ENCODE measurements around the gene AKAP11. TPM values are rescaled to one million over a fixed set of nuclear protein-coding genes. Genes with fewer than 3 reads are reported as not detected.

AKAP11 gene
- total and polyA plus RNA-seq, 2 of the 4 experiments (the other 2 are of a cell fraction) = 8.0 to 19.7 TPM

DNA sequence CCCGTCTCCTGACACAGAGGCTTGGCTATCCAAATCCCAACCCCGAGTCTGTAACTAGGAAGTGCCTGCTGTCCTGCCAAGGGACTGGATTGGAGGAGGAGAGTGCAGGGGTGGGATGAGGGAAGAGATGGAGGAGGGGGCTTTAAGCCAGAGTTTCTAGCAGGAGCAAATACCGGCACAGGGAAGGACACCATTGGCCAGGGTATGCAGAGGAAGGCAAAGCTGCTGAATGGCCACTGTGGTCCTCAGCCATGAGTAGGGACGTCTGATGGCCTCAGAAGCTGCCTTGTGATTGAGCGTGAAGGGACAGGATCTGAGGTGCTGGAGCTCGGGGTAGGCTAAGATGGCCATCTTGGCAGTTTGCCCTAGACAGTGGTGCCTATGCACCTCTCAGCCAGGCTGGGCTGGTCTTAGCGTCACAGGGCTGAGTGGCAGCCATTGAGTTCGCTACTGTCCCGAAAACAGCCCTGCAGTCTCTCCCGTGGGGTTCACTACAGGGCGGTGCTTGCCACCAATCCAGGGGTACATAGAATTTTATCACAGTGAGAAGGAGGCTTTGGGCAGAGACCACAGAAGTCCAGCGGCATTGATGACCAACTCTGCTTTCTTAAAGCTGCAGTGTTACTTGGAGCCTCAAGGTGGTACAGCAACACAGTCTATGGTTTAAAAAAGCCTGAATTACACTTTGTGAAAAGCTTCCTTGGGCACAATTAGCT, 61.8 kb downstream of the AKAP11 start:
- Histone ChIP-seq H3K4ac (ENCODE audit: low read depth, low read length) (no peak overlapping the region), H4K5ac (ENCODE audit: low read depth, low read length) (no peak overlapping the region), H3K18ac (ENCODE audit: low read depth, low read length) (no peak overlapping the region), H3K27ac (ENCODE audit: insufficient read depth, low read length) (no peak overlapping the region), H2AFZ (replicated peaks; ENCODE audit: low read length, poor library complexity) (no peak overlapping the region), H3K23ac (ENCODE audit: low read depth, low read length) (no peak overlapping the region), H4K91ac (ENCODE audit: insufficient read depth, low read depth, low read length) (no peak overlapping the region), H2BK120ac (ENCODE audit: low read depth, low read length) (no peak overlapping the region), H4K8ac (ENCODE audit: low read depth in 2 of 2, low read length in 2 of 2) (no peak overlapping the region), H3K36me3 (ENCODE audit: control insufficient read depth, insufficient read depth, low read length) (no peaks in the 10 kb centered on the region), H3K27me3 (ENCODE audit: control insufficient read depth, insufficient read depth, low read length) (peaks cover 10% of the 10 kb centered on the region), H3K9ac (ENCODE audit: low read depth, low read length) (no peak overlapping the region), H2AK9ac (replicated peaks; ENCODE audit: low read depth, low read length, poor library complexity) (no peak overlapping the region), H3K4me3 (ENCODE audit: insufficient read depth, low read depth, low read length) (no peak overlapping the region), H3K9me3 (ENCODE audit: control insufficient read depth, insufficient read depth, low read length) (no peaks in the 10 kb centered on the region), H3K9me1 (ENCODE audit: insufficient read depth, low read length) (no peaks in the 10 kb centered on the region), H2BK20ac (ENCODE audit: low read depth, low read length) (no peak overlapping the region), H3K4me2 (ENCODE audit: low read depth, low read length) (no peak overlapping the region), H2BK5ac (ENCODE audit: low read depth, low read length, poor library complexity, severe bottlenecking) (no peak overlapping the region), H4K20me1 (ENCODE audit: insufficient read depth, low read length) (no peaks in the 10 kb centered on the region), H3K14ac (replicated peaks; ENCODE audit: low read depth, low read length) (no peak overlapping the region), H2AK5ac (ENCODE audit: low read depth, low read length) (no peak overlapping the region), H3K56ac (ENCODE audit: extremely low read depth, insufficient read depth, low read length) (no peak overlapping the region), H3K79me1 (ENCODE audit: low read depth in 1 of 2, low read length in 2 of 2) (no peaks in the 10 kb centered on the region), H2BK15ac (ENCODE audit: low read depth, low read length) (no peak overlapping the region), H3K4me1 (ENCODE audit: control insufficient read depth, insufficient read depth, low read length) (no peaks in the 10 kb centered on the region)
- intact Hi-C loops (cut with micrococcal nuclease) = no loop called here
- no TSS peak for BruUV-seq (replicated peaks)
- WGBS, 2 experiments (ENCODE audit: extremely low coverage in 2 of 2, insufficient read length in 1 of 2) = 74% methylated on average over 5 of the region's 12 CpGs; no CpG with 5 or more reads in 1 of the 2 experiments
- POLR2A ChIA-PET (ENCODE audit: unreplicated experiment) = no interaction called here
- DNase-seq (peak; percentile 22), ATAC-seq (ENCODE audit: low read depth) (peak; percentile 75)
- in situ Hi-C loops (cut with MboI; ENCODE audit: low sequenced_read_pairs) = no loop called here
- TF ChIP-seq MXI1 (IDR thresholded peaks at IDR 0.05; ENCODE audit: borderline replicate concordance, low read depth, low read length) (no peak), RFX5 (IDR thresholded peaks at IDR 0.05; ENCODE audit: low read depth, low read length) (no peak), FOS (IDR thresholded peaks at IDR 0.05; ENCODE audit: low read depth, low read length) (no peak), CTCF (conservative IDR thresholded peaks at IDR 0.05; ENCODE audit: low read depth, low read length) (peak; percentile 31; the same call in 1 of the 2 replicates), ELK1 (IDR thresholded peaks at IDR 0.05; ENCODE audit: borderline replicate concordance, low read depth, low read length) (no peak), RAD21 (IDR thresholded peaks at IDR 0.05; ENCODE audit: low read length) (peak; percentile 51), BHLHE40 (IDR thresholded peaks at IDR 0.05; ENCODE audit: low read depth, low read length) (no peak), RCOR1 (IDR thresholded peaks at IDR 0.05; ENCODE audit: insufficient replicate concordance, low read length) (no peak), MAFK (IDR thresholded peaks at IDR 0.05; ENCODE audit: low read depth, low read length) (no peak)
- CTCF ChIA-PET = interaction anchor here (0.6 to 1.0 kb wide), 2 partner anchors 142 to 210 kb away, joined by 3 read pairs; no protein-coding TSS in a partner anchor
- dilution Hi-C loops (cut with HindIII; ENCODE audit: low sequenced_read_pairs, unreplicated experiment) = no loop called here

Measured in IMR-90 (cell line).